GM13977 (cell line): ENCODE measurements around the gene LMBRD2.

Experiments
- DNase-seq: peaks from one replicate; pipeline ENCODE4 v3.0.0; 2012; ENCODE audit warnings: low spot score
- in situ Hi-C: fragments of 300-500 bp; cut with MboI; formaldehyde crosslinking; loops from one replicate; pipeline ENCODE4 v1.12.0; 2022; ENCODE audit warnings: low sequenced_read_pairs, low pct_unique_long_range_greater_than_20kb, mixed read lengths, inconsistent platforms; ENCODE audit not compliant: unreplicated experiment
- TF ChIP-seq, protein P1 (sequence below): IDR thresholded peaks from 2 replicates; pipeline ENCODE4 v1.5.1; 2012; ENCODE audit warnings: mild to moderate bottlenecking, control low read depth; ENCODE audit not compliant: insufficient read depth; ENCODE audit errors: extremely low read depth, missing control alignments

The LMBRD2 gene

DNA sequence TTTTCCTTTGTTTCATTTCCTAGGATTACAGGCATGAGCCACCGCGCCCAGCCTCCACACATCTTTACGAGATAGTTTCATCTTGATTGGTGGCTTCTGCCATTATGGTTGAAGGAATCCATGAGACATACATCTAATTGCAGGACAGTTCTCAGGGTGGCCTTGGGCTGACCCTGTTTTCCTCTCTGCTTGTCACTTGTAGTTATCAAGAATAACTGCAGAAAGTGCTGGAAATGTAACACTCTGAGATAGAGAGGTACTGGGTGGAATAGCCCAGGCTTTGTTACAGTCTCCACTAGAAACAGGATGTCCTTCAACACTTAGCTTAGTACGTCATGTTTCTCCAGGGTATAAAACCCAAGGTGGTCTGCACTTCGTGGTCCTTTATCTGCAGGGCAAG, 95.7 kb downstream of the LMBRD2 start:
- in situ Hi-C loops: no loop called here
- TF ChIP-seq, protein P1, sequence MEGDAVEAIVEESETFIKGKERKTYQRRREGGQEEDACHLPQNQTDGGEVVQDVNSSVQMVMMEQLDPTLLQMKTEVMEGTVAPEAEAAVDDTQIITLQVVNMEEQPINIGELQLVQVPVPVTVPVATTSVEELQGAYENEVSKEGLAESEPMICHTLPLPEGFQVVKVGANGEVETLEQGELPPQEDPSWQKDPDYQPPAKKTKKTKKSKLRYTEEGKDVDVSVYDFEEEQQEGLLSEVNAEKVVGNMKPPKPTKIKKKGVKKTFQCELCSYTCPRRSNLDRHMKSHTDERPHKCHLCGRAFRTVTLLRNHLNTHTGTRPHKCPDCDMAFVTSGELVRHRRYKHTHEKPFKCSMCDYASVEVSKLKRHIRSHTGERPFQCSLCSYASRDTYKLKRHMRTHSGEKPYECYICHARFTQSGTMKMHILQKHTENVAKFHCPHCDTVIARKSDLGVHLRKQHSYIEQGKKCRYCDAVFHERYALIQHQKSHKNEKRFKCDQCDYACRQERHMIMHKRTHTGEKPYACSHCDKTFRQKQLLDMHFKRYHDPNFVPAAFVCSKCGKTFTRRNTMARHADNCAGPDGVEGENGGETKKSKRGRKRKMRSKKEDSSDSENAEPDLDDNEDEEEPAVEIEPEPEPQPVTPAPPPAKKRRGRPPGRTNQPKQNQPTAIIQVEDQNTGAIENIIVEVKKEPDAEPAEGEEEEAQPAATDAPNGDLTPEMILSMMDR: no peak
- DNase-seq: no peak

GRCh38 chr5:36054647-36055046, 97.0 kb downstream of the LMBRD2 start:
- DNase-seq: no peak
- TF ChIP-seq, protein P1: no peak
- in situ Hi-C loops: no loop called here

- in situ Hi-C loops: no loop called here
- no peak for DNase-seq
Observed at GRCh38 chr5:36052538-36052937, 99.1 kb downstream of the LMBRD2 start.

DNA sequence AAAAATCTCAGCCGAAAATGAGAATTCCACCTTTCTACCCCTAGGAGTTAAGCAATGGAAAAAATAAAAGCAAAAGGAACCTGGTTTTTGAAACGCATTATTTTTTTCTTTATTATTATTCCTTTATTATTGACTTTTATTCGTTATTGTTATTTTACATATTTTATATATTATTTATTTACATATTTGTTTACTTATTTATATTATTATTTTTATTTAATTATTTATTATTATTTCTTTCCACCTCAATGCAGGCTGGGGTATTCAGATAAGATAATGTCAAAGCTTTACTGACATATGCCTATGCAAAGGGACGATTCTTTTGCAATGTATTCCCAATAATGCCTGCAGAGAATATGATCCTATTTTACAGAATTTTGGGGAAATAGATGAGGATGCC, 101.7 kb downstream of the LMBRD2 start:
- in situ Hi-C loops: no loop called here
- DNase-seq: no peak
- TF ChIP-seq, protein P1: no peak

More at GRCh38 chr5:36052538-36052937, 99.1 kb downstream of the LMBRD2 start:
- TF ChIP-seq, protein P1: no peak
